SIG-M5 (cell line): ENCODE results near the gene ALPI.
"Not testable (repeated sequence)": the region's sequence is repeated elsewhere in the genome, so short reads cannot be mapped to it uniquely, and the experiment has no call there.

Experiments used
- DNase-seq: peaks from one replicate; lab custom pipeline; 2025; lab: John Stamatoyannopoulos, UW

Gene ALPI

GRCh38 chr2:232455426-232456255, at the start of gene ALPI:
TSS of gene ALPI (plus strand) at chr2:232456153. CDS start at chr2:232456200, 47 bp downstream.
- no peak for DNase-seq

DNA sequence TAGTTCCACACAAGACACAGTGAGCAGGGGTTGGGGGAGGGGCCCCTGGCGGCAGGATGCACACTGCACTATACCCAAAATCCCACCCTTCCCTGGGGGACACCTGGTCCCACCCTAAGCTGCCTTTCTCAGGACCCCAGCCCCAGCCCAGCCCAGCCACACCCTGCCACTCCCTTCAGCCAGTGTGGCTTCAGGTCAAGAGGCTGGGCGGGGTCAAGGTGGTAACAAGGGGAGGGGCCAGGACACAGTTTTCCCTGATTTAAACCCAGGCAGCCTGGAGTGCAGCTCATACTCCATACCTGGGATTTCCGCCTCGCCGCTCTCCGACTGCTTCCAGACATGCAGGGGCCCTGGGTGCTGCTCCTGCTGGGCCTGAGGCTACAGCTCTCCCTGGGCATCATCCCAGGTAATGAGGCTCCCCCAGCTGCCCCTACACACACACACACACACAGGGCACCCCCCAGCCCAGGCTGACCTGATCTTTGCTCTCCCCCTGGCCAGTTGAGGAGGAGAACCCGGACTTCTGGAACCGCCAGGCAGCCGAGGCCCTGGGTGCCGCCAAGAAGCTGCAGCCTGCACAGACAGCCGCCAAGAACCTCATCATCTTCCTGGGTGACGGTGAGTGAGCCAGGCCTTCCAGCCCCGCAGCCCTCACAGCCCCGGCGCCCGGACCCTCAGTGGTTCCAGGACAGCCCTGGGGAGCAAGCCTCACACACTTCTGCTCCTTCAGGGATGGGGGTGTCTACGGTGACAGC, 49.2 kb upstream of the ALPI start, which contains the start of gene ALPG:
ALPG (plus strand) TSS at position 289 of the 755 bp plus-strand sequence; CDS start at position 340, 51 bp downstream.
- DNase-seq: no peak

GRCh38 chr2:232407428-232408150, 48.4 kb upstream of the ALPI start:
- DNase-seq: not testable (repeated sequence)

DNA sequence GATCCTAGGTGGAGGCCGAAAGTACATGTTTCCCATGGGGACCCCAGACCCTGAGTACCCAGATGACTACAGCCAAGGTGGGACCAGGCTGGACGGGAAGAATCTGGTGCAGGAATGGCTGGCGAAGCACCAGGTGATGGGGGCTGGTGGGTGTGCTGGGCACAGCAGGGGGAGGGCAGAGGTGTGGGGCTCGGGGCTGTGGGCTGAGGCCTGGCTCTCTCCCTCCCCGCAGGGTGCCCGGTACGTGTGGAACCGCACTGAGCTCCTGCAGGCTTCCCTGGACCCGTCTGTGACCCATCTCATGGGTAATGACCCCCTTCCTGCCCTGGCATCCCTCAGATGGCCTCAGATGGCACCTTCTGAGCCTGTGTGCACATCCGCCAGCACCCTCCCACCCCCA, 47.7 kb upstream of the ALPI start:
- not testable (repeated sequence) for DNase-seq

DNA sequence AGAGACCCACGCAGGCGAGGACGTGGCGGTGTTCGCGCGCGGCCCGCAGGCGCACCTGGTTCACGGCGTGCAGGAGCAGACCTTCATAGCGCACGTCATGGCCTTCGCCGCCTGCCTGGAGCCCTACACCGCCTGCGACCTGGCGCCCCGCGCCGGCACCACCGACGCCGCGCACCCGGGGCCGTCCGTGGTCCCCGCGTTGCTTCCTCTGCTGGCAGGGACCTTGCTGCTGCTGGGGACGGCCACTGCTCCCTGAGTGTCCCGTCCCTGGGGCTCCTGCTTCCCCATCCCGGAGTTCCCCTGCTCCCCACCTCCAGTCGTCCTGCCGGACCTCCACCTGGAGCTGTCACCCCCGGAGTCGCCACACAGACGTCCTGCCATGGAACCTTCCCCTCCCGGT, 46.3 kb upstream of the ALPI start:
- DNase-seq: not testable (repeated sequence)

GRCh38 chr2:232410238-232410900, 45.6 kb upstream of the ALPI start:
- DNase-seq: no peak

DNA sequence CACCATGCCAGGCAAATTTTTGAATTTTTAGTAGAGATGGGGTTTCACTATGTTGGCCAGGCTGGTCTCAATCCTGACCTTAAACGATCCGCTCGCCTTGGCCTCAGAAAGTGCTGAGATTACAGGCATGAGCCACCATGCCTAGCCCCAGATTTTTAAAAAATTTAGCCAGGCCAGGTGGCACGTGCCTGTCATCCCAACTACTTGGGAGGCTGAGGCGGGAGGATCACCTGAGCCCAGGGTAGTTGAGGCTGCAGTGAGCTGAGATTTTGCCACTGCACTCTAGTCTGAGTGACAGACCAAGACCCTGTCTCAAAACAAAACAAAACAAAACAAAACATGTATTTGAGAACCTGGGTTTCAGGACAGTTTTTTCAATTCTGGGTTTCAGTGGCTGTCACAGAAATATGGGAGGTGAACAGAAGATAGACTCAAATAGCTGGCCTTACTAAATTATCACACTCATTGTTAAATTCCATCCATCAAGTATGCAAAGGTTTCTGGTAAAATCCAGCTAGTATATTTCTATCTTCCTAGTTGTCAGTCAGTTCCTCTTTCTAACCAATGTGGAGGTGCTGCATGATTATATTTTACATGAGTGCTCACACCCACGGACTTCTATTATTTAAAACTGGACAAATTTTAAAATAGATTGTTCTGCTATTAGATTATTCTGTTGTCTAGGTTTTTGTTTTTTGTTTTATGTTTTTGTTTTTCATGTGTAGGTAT, 43.9 kb upstream of the ALPI start:
- DNase-seq: no peak

- no peak for DNase-seq
Observed at GRCh38 chr2:232412986-232413385, 43.0 kb upstream of the ALPI start.

DNA sequence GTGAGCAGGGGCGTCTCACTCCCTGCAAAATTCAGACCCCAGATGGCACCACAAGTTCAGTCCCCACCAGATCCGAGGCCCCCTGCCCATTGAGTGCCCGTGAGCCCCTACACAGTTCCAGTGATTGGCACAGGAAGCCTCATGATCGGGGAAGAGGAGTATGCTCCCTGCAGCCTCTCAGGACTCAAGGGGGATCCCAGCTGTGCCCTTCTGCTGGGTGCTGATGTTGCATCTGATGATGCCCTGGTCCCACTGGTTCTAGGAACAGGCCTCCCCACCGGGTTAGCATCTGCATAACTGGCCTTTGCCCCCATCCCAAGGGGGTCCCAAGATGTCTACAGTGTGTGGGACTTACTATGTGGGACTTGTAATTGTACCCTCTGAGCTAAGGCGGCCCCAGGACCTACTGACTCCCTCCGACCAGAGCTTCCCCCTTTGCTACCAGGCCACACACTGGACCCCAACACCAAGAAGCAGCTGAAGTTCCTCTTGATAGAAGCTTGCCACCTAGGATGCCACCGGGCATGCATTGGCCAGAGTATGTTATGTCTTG, 40.7 kb upstream of the ALPI start:
- DNase-seq: no peak

DNA sequence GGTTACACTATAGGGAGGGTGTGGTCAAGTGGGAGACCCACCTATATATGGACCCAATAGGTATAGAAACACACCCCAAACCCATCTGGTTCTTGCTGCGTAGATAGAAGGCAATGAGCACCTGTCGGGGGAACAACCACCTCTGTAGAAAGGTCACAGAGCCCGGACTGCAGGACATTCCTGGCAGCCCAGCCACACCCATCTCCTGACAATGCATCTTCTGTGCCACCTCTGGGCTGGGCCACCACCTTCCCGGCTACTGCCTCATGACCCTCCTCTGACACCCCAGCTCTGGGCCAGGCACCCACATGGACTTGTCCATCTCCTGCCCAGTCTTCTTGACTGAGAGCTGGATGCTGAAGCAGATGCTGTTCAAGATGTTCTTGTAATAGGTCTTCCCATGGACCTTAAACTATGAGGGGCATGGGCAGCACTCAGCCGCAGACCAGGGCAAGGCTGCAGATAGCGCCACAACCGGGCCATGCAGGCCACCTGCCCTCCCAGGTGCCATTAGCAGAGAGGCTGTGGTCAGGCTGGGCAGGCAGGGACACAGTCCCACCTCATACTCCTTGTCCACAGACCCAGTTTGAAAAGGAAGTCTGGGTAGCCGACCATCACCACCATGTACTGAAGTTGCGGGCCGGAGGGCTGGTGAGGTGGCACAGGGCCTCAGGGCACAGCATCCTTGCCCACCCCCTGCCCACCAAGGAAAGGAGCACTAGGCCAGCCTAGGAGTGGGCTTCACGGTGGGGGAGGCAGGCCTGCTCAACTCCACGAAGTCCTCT, 40.0 kb upstream of the ALPI start:
- no peak for DNase-seq

DNA sequence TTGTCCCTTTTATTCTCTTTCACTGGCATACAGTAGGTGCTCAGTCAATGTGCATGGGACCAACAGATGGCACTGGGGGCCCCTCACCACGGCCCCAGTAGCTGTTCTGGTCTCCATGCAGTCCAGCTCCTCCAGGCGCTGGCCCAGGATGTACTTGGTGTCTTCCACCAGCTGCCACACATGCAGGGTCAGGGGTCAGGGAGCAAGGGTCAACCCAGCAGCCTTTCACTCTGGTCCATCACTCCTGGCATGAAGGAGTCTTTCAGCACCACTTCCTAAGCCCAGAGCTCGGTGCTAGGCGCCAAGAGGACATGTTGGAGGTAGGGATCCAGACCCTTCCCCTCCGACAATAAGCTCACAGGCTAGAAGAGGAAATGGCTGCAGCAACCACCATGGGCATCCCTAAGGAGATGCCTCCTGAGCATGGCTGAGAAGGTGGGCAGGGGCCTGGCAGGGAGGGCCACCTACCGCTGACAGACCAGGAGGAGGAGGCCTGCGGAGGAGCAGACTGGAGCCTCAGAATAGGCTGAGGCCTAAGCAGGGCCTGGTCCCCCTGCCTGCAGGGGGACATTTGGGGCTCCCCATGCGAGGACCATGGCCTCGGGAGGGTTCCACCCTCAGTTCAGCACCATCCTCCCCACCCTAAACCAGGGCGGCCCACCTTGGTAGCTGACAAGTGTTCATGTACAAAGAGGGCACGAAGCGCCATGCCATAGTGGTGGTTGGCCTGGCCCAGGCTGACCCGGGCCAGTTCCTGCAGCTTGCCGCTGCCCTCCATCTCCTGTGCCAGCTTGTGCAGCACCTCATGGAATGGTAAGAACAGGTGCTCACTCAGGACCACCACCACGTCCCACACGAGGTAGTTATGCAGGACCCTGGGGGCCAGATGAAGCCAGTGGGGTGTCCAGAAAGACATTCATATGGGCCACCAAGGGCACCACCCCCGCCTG, 39.2 kb upstream of the ALPI start:
- DNase-seq: no peak

DNA sequence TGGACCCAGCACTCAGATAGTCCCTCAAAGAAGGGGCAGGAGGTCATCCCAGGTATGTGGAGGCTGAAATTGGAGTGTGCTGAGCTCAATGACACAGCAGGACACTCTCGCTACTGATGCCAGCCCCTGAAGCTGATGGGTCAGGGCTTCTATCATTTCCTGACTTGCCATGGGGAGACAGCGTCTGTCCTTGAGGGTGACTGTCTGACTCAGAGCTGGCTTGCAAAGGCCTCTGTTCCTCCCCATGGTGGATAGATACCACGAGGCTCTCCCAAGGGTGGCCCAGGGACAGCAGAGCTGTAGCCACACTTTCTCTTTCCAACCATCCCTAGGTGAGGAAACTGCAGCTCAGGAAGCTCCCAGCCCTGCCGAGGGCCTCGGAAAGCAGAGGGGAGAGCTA, 38.5 kb upstream of the ALPI start:
- DNase-seq: no peak

- DNase-seq: no peak
Observed at GRCh38 chr2:232418056-232418455, 37.9 kb upstream of the ALPI start.

- no peak for DNase-seq
Observed at GRCh38 chr2:232418466-232419244, 37.3 kb upstream of the ALPI start.

DNA sequence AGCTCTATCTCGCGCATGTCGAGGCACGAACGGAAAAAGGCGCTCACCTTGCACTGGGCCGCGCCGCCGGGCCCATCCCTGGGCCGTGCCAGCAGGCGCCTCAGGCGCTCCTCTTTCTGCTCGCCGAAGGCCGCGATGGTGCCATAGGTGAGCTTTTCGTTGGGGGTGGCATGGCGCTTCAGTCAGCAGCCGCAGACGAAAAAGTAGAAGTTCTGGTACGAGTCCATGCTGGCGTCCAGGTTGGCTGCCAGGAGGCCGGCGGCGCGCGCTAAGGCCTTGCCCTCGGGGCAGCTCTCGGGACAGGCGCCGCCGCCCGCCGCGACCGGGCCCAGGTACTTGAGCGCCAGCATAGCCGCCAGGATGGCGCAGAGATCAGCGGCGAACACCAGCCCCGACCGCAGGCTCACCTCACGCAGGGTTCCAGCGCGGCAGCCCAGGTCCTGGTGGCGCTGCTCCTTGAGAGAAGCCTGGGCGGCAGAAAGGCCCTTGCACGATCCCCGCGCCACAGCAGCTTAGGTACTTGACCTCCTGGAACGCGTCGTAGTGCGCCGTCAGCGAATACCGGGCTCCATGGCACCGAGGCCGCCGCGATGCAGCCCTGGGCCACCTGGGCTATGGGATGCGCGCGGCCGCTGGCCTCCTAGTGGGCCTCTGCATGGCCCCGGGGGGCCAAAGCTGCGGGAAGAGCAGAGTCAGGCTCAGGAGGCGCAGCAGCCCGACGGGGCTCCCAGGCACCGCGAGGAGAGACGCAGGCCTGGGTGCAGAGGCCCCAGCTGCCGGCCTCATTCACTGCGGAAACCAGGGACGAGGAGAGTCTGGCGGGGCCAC, 36.5 kb upstream of the ALPI start:
- no peak for DNase-seq

DNA sequence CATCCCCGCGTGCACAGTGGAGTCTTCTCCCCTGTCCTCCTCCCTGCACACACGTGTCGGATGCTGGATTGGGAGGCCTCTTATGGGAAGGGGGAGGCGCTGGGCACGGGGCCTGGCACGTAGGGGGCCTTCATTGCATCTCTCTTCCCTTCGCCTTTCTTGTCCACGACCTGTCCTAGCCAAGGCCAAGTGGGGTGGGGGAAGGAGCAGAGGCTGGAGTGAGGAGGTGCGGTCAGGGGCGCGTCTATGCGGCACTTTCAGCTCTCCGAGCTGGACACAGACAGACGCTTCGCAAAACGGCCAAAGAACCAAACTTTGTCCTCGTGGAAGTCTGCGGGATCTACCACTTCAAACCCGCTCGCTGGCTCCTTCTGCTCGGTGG, 35.9 kb upstream of the ALPI start:
- no peak for DNase-seq

- no peak for DNase-seq
Observed at GRCh38 chr2:232420463-232421188, 35.3 kb upstream of the ALPI start.
